ENCODE results near the gene TMEM132D. TPM values are rescaled to one million over a fixed set of nuclear protein-coding genes. Genes with fewer than 3 reads are reported as not detected.

TMEM132D gene
- total RNA-seq, 1 donor from 2014 or later = not detected

- intact Hi-C loops (cut with DNase I) = no loop called here
- no peak for DNase-seq (ENCODE audit: low spot score)
Observed at GRCh38 chr12:129185855-129186254, 718.0 kb downstream of the TMEM132D start.

DNA sequence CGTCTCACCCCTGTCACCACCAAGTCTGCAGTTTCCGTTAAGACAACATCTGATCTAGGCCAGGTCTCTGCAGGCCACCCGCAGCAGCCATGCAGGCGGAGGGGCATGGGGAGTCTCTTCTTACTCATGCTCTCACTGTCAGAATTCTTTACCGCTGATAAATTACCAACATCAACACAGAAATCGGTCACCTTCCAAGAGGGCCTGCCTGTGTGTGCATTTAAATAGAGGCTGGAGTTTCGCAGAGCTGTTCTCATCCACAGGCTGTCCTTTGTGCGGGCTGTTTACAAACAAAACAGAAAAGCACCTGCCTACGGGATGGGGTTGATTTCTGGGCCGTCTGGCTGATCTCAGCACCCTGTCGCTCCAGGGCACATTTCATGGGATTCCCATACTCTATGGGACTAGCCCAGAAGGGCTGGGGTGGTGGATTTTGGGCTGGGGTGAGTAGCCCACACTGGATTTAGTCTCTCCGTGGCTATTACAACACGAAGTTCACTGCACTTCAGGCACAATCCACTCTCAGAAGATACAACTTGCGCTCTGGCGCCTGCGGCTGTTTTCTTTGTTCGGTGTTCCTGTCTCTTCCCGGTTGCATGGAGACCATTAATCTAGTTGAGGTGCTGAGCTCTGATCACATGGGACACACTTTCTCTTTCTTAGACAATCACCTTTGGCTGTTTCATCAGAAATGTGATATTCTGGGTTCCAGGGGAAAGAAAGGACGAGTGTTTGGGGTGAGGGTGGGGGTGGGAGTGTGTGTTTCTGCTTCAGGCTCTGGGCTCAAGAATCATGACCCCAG, 719.5 kb downstream of the TMEM132D start:
- intact Hi-C loops (cut with DNase I) = no loop called here
- no peak for DNase-seq (ENCODE audit: low spot score)

DNA sequence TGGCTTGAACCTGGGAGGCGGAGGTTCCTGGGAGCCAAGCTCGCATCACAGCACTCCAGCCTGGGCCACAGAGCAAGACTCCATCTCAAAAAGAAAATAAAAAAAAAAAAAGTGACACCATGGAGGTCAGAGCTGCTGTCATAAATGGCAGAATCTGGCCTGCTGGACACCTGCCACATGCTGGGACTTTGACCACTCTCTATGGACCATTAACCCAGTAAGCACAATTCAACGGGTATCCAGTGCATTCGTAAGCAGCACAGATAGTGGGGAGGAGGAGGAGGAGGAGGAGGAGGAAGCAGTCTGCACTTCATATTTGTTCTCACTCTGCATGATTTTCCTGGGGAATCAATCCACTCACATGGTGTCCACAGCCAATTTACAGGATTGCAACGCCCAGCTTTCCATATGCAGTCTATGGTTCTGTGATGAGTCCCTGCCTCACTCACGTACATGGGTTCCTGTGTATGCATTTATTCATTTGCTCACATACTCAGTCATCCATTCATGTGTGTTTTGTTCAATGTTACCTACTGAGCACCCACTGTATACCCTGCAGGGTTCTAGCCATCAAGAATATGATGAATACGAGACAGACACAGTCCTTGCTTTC, 723.8 kb downstream of the TMEM132D start:
- DNase-seq (ENCODE audit: low spot score) = no peak
- intact Hi-C loops (cut with DNase I) = no loop called here

DNA sequence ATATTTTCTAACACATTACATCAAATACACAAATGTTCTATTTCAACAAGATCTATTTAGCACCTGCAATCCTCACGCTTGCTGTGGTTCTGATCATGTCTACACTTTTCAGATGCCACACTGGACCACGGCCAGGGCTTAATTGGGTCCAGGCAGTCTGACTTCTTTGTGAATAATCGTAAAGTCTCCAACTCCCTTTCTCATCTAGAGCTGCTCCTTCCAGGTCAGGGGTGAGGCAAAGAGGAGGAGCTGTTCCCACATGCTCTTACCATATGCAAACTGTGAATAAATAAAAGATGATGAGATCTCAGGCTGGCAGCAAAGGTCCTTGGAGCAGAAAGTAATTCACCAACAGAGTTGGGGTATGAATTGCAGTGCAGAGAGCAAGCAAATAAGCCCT, 733.9 kb downstream of the TMEM132D start:
- intact Hi-C loops (cut with DNase I) = no loop called here
- no peak for DNase-seq (ENCODE audit: low spot score)

- no peak for DNase-seq (ENCODE audit: low spot score)
- intact Hi-C loops (cut with DNase I) = no loop called here
Observed at GRCh38 chr12:129163861-129164260, 740.0 kb downstream of the TMEM132D start.

DNA sequence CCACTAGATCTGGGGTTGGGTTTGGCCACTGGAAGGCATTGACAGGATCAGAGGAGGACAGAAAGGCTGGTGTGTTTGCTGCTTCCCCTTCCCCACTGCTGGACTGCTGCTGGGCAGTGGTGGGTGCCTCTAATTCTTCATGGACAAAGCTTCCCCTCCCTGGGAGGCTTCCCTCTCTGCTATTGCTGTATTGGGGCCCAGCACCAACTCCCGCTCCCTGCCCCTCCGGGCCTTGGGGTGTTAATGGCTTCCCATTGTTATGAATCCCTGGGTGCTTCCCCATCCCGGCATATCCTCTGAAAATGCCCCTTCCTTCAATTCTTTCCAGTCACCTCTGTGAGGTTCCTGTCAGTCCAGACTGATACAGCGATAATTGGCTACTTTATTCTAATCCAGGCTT, 740.4 kb downstream of the TMEM132D start:
- intact Hi-C loops (cut with DNase I) = no loop called here
- no peak for DNase-seq (ENCODE audit: low spot score)

GRCh38 chr12:129162805-129163204, 741.0 kb downstream of the TMEM132D start:
- intact Hi-C loops (cut with DNase I) = no loop called here
- no peak for DNase-seq (ENCODE audit: low spot score)

GRCh38 chr12:129161511-129161910, 742.3 kb downstream of the TMEM132D start:
- DNase-seq (ENCODE audit: low spot score) = no peak
- intact Hi-C loops (cut with DNase I) = no loop called here

- no peak for DNase-seq (ENCODE audit: low spot score)
- intact Hi-C loops (cut with DNase I) = no loop called here
Observed at GRCh38 chr12:129160282-129160681, 743.5 kb downstream of the TMEM132D start.

DNA sequence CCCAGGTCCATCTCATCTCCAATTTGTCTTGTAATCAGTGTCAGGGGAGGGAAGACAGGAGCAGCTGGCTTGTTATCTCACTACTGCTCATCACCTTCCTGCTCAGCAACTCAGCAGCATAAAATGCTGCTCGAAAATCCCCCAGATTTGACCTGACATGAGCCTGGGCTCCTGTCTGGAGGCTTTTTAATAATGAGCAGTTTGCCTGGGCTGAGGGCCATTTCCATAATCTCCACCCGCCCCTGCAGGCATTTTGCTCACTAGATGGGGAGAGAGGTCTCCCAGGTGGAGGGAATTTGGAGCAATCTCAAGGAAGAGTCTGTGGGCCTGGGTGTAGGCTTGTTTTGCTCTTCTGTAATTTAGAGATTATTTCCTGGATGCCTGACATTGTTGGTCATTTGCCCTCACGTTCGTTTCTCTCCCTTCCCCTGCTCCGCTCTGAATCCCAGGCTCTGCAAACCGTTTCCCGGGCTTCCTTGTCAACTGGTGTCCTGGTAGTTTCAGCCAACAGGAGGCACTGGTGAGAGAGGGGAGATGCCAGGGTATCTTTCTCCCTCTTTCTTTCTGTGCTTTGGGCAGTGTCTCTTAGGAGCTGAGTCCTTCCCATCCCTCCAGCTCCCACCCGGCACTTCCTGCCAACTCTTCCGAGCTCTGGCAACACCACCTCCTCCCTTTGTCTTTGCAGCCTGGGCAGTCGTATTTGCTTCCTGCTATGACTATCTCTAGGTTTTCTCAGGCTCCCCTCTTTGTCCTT, 751.3 kb downstream of the TMEM132D start:
- intact Hi-C loops (cut with DNase I) = no loop called here
- DNase-seq (ENCODE audit: low spot score) = no peak

- no peak for DNase-seq (ENCODE audit: low spot score)
- intact Hi-C loops (cut with DNase I) = no loop called here
Observed at GRCh38 chr12:129150721-129151120, 753.1 kb downstream of the TMEM132D start.

DNA sequence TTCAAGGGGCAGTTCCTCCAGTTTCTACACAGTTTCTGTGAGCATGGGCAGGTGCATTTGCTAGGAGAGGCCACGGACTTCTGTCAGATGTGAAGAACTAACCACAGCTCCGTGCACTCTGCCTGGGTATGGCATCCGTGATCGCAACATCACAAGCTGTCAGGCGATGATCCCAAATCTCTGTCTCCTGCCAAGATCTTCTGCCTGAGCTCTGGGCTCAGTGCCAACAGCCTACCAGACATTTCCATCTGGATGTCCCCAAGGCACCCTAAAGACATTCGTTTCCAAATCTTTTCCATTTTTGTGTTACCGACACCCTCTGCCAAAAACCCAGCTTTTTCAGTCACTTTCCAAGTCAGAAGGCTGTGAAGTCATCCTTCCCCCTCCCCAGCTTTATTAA, 758.4 kb downstream of the TMEM132D start:
- no peak for DNase-seq (ENCODE audit: low spot score)
- intact Hi-C loops (cut with DNase I) = no loop called here

- intact Hi-C loops (cut with DNase I) = no loop called here
- no peak for DNase-seq (ENCODE audit: low spot score)
Observed at GRCh38 chr12:129138776-129139175, 765.0 kb downstream of the TMEM132D start.

DNA sequence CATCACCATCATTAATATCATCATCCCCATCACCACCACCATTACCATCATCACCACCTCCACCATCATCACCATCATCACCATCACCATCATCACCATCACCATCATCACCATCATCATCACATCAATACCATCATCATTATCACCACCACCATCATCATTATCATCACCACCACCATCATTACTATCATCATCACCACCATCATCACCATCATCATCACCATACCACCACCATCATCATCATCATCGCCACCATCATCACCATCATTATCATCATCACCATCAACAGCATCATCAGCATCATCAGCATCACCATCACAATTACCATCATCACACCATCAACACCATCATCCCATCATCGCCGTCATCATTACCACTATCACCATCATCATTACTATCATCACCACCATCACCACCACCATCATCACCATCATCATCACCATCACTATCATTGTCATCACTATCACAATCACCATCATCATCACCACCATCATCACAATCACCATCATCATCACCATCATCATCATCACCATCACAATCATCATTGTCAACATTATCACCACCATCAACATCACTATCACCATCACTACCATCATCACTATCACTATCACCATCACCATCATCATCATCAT, 767.0 kb downstream of the TMEM132D start:
- intact Hi-C loops (cut with DNase I) = no loop called here
- DNase-seq (ENCODE audit: low spot score) = no peak

GRCh38 chr12:129127771-129128170, 776.1 kb downstream of the TMEM132D start:
- intact Hi-C loops (cut with DNase I) = no loop called here
- DNase-seq (ENCODE audit: low spot score) = no peak

GRCh38 chr12:129127211-129127610, 776.6 kb downstream of the TMEM132D start:
- intact Hi-C loops (cut with DNase I) = no loop called here
- no peak for DNase-seq (ENCODE audit: low spot score)

GRCh38 chr12:129119537-129119936, 784.3 kb downstream of the TMEM132D start:
- intact Hi-C loops (cut with DNase I) = no loop called here
- no peak for DNase-seq (ENCODE audit: low spot score)

DNA sequence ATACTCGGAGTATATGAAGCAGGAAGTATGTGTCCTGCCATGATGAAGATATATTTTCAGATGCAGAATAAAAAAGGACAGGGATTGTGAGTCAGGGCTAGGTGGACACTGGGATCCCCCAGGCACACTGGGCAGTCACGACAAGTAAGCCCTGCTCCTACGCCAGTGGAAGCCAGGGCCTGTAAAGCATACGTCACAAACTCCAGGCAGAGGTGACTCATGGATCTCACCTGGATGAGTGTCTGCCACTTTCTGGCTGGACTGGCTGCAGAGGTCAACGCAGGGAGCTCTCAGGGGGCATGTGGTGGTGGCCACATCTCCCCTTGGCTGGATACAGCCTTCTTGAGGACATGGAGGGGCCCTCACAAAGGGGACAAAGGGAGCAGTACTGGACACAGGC, 788.3 kb downstream of the TMEM132D start:
- intact Hi-C loops (cut with DNase I) = no loop called here
- no peak for DNase-seq (ENCODE audit: low spot score)

- intact Hi-C loops (cut with DNase I) = no loop called here
- DNase-seq (ENCODE audit: low spot score) = no peak
Observed at GRCh38 chr12:129110575-129110974, 793.2 kb downstream of the TMEM132D start.
